22Rv1 (cell line): ENCODE data around the gene PRSS53.

Experiments
- ZFX ChIP-seq: fragments of 450-650 bp; IDR thresholded peaks from 2 replicates; pipeline ENCODE4 v1.6.1; 2017; ENCODE audit warnings: antibody characterized with exemption, borderline replicate concordance
- TF ChIP-seq, protein P1 (sequence below): fragments of 450-650 bp; IDR thresholded peaks from 2 replicates; pipeline ENCODE4 v1.5.1; 2017; ENCODE audit warnings: mild to moderate bottlenecking

- TF ChIP-seq, protein P1, sequence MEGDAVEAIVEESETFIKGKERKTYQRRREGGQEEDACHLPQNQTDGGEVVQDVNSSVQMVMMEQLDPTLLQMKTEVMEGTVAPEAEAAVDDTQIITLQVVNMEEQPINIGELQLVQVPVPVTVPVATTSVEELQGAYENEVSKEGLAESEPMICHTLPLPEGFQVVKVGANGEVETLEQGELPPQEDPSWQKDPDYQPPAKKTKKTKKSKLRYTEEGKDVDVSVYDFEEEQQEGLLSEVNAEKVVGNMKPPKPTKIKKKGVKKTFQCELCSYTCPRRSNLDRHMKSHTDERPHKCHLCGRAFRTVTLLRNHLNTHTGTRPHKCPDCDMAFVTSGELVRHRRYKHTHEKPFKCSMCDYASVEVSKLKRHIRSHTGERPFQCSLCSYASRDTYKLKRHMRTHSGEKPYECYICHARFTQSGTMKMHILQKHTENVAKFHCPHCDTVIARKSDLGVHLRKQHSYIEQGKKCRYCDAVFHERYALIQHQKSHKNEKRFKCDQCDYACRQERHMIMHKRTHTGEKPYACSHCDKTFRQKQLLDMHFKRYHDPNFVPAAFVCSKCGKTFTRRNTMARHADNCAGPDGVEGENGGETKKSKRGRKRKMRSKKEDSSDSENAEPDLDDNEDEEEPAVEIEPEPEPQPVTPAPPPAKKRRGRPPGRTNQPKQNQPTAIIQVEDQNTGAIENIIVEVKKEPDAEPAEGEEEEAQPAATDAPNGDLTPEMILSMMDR = no peak
- TF ChIP-seq ZFX = no peak
Measured at GRCh38 chr16:31063495-31063842, 25.3 kb downstream of the PRSS53 start.
